HG03280 (cell line): ENCODE measurements around the gene PLD1.
"Not testable (repeated sequence)": the region's sequence is repeated elsewhere in the genome, so short reads cannot be mapped to it uniquely, and the experiment has no call there.

Experiments used
- ATAC-seq: cut with Tn5 transposase; IDR thresholded peaks from one replicate; pipeline ENCODE4 v1.9.1; 2021; ENCODE audit warnings: mild to moderate bottlenecking, moderate library complexity; ENCODE audit not compliant: unreplicated experiment

Gene PLD1

DNA sequence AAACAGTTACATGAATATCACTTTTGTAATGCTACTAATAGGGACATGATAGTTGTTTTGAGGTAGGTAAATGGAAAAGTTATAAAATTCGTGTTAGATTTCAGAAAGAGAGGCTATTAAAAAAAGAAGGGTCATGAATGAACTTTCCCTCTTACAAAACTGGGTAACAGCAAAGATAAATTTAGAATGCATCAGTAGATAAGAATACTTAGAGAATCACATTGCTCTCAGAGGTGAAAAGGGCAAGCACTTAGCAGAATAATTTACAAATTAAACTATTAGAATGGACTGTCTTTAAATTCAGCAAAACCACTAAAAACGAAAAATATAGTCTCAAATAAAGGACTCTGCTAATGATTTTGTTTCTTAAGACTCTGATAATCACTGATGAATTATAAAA is 167.2 kb downstream of the PLD1 start:
- ATAC-seq: no peak

DNA sequence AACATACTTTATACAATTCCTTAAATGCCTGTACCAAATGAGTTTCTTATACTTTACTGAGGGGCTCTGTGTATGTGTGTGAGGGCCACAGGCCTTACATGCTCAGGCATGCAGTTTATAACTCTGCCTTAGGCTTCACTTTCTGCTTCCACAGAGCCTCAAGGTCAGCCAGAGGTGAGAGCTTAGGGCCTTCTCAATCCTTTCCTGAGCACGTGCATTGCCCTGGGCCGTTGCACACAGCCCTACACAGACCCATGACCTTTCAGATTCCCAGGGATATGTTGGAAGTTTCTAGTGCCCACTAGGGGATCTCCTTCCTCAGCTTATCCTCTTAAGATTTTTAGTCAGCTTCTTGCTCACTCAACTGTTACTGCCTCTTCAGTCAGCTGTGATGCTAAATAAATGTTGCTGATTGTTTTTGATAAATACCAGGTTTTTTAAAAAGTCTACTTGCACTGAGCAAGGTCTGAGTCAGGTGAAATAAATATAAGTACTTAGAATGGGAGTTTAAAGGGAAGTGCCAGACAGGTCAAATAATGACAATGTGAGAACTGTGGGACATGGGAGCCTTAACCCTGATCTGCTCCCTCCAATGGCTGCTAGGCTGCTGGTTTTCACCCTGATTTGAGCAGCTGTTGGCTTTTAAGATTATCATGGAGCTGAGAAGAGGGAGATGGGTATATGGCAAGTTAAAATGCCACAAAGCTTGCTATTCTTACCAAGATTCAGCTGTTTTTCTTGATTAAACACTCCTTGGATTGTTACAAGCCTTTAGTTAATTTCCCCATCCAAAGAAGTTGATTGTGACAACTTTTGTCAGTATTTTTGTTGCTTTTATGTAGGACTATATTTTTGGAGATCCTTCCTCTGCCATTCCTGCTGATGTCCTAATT is 169.5 kb downstream of the PLD1 start:
- no peak for ATAC-seq

DNA sequence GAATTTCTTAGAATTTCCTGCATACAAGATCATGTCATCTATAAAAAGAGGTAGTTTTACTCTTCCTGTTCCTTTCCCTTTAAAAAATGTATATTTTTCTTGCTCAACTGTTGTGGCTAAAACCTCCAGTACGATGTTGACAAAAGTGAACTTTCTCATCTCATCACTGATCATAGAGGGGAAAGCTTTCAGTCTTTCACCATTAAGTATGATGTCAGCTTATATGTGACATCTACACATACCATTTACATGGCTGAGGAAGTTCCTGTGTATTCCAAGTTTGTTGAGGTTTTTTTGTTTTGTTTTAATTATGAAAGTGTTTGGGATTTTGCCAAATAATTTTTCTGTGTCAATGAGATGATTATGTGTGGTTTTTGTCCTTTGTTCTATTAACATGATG is 173.6 kb downstream of the PLD1 start:
- ATAC-seq: no peak

DNA sequence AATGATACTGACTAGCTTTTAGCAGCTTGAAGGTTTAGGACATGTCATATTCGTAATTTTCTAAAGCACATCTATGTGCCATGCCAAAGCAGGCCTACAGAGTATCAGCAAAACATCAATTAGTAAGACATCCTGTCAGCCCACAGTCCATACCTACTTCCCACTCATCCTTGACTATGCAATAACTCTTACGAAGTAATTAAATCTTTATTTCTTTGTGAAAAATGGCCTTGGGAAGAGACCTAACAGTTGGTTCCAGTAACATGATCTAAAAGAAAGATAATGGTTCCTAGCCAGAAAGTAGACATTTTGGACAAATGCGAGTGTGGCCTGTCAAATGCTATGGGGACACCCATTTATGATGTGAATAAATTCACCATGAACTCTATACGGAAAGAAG is 177.5 kb downstream of the PLD1 start:
- no peak for ATAC-seq

DNA sequence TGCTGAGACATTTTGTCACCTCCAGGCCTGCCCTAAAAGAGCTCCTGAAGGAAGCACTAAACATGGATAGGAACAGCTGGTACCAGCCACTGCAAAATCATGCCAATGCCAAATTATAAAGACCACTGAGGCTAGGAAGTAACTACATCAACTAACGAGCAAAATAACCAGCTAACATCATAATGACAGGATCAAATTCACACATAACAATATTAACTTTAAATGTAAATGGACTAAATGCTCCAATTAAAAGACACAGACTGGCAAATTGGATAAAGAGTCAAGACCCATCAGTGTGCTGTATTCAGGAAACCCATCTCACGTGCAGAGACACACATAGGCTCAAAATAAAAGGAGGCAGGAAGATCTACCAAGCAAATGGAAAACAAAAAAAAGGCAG is 183.5 kb downstream of the PLD1 start:
- not testable (repeated sequence) for ATAC-seq

DNA sequence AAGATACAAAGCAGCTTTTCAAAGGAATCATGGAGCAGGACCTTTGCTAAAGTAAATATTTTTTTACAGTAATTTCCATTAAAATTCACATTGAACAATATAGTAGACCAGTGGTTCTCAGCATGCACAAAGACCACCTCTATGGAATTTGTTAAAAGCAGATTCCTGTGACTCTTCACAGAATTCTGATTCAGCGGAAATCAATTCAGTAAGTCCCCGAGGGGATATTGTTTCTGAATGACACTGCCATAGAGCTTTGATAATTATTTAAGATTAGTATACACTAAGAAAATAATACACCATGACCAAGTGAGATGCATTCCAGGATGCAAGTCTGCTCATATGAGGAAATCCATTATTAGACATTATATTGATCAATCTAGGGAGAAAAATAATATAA is 188.2 kb downstream of the PLD1 start:
- ATAC-seq: no peak

DNA sequence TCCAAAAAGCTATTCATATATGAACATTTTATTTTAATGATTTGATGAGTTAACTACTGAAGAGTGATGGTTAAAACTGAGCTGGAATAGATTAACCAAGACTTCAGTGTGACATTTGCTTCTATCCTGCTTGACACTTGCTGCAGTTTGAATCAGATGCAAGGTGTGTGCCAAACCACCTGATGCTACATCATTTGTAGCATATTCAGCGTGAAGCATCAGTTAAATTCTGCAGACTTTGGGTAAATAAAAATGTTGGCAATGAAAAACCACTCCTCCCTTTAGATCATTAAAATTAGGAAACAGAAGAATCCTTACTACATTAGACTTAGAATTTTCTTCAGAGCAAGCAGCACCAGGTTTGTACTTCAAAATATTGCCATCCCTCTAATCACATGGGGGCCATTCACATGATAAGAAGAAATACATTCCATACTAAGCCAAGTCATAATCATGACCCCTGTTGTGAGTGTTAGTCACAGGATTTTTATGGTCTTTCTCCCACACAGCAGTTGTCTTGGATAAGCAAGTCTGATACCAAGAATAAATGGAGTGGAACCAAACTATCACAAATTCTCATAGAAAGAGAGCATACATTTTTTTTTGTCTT is 189.4 kb downstream of the PLD1 start:
- no peak for ATAC-seq

DNA sequence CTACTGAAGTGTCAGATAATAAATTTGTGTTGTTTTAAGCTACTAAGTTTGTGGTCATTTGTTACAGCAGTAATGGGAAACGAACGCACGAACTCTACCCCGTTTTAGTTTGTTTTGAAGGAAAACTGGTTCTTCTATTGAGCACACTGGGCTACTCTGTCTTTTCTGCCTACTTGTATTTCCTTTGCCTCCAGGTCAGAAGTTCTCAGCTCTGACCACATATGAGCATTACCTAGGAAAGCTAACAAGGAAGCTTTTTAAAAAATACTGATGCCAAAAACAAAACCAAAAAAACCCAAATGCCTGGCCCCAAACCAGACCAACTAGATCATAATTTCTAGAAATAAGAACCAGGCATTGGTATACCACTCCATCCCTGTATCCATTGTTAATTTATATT is 193.5 kb downstream of the PLD1 start:
- no peak for ATAC-seq

DNA sequence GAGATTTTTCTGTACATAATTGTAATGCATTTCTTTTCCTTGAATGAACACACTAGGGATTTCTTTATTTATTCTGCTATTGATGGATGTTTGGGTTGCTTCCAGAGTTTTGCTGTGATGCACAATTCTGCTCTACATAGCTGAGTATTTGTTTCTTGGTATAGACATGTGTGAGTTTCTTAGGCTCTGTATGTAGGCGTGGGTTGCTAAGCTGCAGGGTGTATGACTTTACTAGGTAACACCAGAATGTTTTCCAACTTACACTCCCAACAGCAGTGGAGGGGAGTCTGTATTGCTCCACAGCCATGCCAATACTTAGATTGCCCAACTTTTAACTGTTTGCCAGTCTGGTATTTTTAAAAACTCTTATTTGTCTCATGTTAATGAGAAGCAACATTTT is 194.6 kb downstream of the PLD1 start:
- no peak for ATAC-seq

DNA sequence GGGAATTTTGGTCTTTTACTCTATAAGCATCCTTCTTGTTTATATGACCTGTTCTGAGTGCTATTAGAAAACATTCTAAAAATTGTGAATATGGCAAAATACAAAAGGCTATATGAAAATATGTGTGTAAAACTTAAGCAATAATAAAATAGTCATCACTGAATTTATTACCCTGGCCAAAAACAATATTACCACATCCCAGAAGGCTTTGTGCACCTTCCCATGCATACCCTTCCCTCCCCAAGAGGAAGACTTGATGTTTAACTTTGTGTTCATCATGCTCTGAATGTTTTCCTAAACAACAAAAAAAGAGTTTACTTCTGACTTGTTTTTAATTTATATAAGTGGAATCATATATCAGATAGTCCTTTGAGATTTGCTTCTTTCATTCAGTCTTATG is 195.0 kb downstream of the PLD1 start:
- no peak for ATAC-seq

DNA sequence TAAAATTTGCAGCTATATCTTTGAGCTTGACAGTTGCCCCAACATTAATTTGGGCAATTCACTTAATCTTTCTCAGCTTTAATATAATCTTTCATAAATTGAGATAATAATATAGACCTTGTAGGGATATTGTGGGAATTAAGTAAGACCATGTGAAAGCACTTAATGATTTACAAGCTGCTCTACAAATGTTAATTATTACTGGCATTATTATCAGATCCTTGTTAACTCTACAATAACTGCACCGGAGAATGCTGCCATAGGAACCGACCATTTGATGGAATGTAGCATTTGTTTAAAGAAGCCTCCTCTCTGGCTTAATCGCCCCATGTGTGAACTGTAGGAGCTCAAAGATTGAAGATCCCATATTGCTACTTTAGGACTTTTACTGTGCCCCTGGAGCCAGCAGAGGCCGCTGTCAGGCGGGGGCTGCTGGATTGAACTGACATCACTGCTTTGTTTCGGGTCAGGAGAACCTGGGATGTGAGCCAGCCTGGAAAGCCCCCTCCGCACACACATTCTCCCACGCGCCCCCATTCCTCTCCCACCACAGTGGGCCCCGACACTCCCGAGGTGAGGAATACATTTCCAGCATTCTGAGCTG is 195.9 kb downstream of the PLD1 start:
- ATAC-seq: no peak

DNA sequence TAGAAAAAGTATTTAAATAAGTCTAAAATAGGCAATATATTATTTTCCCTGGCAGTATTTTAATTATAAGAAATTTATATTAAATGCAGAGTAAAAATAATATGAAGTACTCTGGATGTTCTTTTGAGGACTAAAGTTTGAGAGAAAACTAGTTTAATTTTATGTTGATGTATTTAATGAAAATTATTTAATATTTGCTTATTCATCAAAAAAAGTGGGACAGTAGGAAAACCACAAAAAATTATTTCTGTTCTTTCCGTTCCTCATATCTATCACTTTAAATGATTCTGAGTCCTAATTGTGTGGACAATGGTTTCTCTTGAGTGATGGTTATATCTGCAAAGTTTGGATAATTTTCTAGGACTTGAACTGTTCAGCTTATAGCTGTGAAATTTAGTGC is 202.8 kb downstream of the PLD1 start:
- ATAC-seq: no peak

DNA sequence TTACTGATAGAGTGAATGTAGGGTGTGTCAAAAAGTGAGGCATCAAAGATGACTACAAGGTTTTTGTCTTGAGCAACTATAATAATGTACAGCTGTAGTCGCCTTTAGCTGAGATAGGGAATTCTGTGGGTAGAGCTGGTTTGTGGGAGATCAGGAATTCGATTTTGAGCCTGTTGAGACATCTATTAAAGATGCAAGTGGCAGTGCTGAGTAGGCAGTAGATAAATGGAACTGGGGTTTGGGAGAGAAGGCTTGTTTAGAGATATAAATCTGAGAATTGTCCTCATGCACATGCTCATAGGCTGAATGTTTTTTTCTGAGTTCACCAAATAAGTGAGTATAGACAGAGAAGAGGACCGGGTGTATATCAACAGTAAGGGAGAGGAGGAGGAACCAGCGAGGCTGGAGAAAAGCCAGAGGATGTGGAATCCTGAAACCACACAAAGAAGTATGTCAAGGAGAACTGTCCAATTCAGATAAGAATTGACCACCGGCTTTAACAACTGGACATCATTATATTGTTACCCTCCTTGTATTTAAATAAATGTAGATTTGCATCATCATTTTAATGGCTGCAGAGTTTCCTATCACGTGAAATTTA is 204.0 kb downstream of the PLD1 start:
- no peak for ATAC-seq

DNA sequence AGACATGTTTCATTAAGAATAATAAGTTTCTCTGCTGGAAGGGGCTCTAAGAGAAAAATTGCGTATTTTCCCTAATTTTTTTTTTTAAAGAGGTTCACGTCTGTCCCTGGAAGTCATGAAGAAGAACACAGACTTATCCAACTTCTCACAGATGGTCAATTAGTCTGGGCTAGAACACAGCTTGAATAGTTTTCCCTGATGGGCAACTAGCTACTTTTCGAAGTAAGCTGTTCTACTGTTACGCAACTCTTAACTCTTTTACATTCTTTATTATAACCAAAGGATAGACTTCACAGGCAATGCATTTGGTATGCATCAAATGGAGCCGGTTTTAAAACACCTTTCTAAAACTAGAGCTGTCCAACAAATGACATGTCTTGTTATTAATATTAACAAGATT is 205.9 kb downstream of the PLD1 start:
- ATAC-seq: no peak

DNA sequence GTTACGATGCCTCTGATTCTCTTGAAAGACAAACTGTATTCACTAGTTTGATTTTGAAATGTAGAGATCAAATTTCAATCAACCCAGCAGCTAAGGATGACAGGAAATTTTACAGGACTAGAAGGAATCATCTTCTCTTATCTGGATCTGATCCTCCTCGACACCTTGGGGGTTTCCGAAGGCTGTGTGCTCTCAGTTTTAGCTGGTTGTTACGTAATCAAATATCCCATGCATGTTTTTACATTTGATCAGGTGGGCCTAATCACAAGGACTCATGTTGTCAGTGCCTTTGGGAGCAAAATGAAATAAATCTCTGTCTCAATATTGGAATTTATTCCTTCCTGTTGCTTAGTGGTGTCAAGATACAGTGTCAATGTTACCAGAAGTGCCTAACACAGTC is 208.2 kb downstream of the PLD1 start:
- ATAC-seq: no peak

DNA sequence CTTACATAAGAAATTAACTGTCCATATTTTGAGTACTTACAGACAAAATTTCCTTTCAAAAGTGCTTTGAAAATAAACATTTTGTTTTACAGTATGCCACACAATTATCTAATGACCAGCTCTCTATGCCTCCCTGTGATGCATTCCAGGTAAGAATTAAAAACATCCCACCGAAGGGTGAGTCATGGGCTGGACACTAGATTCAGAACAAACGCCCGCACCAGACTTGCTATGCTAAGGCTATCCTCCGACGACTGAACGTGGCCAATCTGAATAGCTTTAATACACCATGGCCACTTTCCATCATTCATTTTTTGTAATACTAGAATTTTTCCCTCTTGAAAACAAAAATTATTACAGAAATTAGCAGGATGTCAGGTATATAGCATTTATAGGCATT is 210.3 kb downstream of the PLD1 start:
- ATAC-seq: no peak

DNA sequence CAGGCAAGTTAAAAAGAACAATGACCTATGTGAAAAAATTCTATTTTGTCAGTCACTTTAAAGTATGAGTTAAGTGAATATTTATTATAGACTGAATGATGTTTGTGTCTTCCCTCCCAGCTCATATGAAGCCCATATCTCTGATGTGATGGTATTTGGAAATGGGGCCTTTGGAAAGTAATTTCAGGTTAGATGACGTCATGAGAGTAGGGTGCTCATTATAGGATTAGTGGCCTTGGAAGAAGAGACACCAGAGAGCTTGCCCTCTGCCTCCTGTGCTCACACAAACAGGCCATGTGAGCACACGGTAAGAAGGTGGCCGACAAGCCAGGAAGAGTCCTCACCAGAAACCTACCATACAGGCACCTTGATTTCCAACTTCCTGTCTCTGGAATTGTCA is 211.3 kb downstream of the PLD1 start:
- no peak for ATAC-seq

DNA sequence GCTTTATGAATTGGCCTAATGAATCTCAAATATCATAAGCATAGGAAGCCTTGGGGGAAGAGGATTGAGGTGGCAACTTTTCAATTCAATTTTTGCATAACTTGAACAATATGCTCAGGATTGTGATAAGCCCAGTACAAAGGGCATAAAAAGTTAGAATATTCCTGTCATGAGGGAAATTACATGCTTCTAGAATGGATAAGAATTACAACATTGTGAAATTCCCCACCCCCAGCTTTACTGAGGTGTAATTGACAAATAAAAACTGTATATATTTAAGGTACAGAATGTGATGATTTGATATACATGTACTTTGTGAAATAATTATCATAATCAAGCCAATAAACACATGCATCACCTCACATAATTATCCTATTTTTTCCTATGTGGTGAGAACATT is 217.5 kb downstream of the PLD1 start:
- no peak for ATAC-seq

DNA sequence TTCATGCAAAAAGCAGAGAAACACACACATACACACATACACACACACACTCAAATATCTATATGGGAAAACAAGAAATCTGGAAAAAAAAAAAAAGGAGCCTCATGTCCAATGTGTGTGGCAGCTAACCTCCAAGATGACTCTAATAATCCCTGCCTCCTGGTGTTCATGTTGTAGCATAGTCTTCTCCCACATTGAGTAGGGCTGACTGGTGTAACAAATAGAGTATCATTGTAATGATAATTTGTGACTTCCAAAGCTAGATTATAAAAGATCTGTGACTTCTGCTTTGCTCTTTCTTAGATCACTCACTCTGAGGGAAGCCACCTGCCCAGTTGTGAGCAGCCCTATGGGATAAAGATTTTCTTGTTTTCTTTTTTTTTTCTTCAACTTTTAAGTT is 219.2 kb downstream of the PLD1 start:
- no peak for ATAC-seq

DNA sequence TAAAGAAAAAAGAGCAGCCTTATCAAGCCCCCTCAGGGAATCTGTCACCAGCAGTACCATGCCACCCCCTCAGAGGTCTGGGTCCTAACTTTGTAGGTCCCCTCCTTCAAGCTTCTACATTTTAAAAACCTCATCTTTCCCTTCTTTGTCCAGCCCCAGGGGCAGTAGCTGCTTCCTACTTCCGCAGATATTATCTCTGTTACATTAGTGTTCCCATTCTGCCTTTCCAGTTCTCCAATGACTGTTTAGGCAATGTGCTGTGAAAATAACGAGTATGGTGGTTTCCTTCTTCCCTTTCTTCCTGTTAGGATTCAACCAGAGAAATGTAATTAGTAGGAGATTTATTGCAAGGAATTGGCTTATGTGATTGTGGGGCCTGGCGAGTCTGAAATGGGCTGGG is 224.0 kb downstream of the PLD1 start:
- no peak for ATAC-seq

DNA sequence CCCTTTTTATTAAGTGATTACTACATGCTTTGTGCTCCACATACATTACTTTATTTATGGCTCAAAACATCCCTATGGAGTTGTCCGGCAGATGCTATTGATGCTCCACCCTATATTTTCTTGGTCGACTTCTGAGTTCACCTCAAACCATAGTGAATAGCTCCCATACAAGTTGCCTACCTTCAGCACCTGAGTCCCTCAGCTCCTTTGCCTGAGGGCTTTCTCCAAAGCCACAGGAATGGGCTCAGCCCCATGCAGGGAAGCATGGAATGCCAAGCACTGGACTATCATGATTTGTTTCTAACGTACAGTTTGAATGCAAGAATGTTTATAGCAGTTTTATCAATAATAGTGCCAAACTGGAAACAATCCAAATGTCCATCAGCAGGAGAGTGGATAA is 225.2 kb downstream of the PLD1 start:
- ATAC-seq: no peak

DNA sequence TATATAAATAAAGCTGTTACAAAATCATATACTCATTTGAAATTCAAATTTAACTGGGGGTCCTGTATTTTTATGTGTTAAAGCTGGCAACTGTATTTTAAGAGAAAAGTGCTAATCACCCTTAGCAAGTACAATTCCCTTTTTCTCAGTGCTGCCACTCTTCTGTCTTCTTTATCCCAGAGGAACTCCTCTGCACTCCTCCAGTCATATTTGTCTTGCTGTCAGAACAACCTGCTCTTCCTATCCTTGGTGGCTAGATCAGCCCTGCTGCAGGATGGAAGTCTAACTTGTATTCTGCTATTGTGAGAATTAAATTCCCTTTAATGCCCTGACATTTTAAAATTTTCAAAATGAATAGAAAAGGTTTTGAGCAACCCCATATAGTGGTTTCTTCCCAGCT is 226.2 kb downstream of the PLD1 start:
- ATAC-seq: no peak
